Suprapubic skin (tissue), 3 donors: ENCODE results near the gene LPGAT1.

Source experiments
- CTCF ChIP-seq, 2 donors: fragments of 200-600 bp in 1 of 2; fragments of 450-650 bp in 1 of 2; sonication (generic) in 1 of 2; IDR thresholded peaks; one replicate each; pipeline ENCODE4 v1.5.1; 2016 to 2019; ENCODE audit warnings: antibody characterized with exemption in 2 of 2, mild to moderate bottlenecking in 1 of 2, moderate library complexity in 1 of 2
- EP300 ChIP-seq: sonication (generic); formaldehyde crosslinking; IDR thresholded peaks from one replicate; pipeline ENCODE4 v1.6.1; 2017; ENCODE audit warnings: antibody characterized with exemption
- POLR2A ChIP-seq, 2 donors: fragments of 450-650 bp; IDR thresholded peaks; one replicate each; pipeline ENCODE4 v1.6.1; 2017; ENCODE audit warnings: antibody characterized with exemption in 2 of 2, mild to moderate bottlenecking in 2 of 2, moderate library complexity in 2 of 2

DNA sequence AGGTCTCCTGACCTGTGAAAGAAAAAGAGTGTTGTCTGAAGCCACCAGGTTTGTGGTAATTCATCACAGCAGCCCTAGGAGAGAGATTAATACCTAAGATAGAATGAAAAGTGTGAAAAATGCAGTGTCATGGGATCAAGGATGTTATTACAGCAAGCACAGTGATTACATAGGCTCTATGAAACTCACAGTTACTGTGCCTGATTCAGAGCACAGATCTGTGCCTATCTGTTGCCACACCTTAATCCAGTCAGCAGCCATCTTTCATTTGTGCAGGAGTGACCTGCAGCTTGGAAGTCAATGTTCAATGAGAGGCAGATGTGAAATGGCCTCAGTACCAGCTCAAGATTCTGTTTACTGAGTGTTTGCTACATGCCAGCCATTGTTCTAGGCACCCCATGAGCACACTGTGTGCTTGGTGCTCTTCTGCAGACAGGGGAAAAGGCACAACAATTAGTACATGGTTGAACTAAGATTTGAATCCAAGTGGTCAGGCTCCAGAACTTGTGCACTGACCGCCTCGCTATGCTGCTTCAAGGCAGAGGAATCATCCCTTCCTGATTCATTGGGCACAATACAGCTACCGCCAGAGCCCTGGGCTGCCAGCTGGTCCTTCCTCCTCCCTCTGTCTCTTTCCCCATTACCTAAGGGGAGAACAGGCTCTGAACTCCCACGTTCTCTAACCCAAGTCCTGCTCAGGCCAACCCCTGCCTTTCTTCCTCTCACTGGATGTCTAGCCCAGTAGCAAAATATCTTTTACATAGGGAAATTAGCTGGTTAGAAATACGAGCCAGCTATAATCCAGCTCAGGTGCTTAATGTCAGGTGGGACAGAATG is 98.9 kb downstream of the LPGAT1 start:
- TF ChIP-seq POLR2A (IDR thresholded peaks at IDR 0.05) (no peak), CTCF (IDR thresholded peaks at IDR 0.05) (no peak), EP300 (no peak)
